IMR-90 (cell line): ENCODE results near the gene UACA. TPM values are rescaled to one million over a fixed set of nuclear protein-coding genes. Genes with fewer than 3 reads are reported as not detected.

Experiments used
- ATAC-seq: fragments of 200-7000 bp; cut with Tn5 transposase; 2 replicates; pipeline ENCODE4 v1.9.1; 2020; ENCODE audit warnings: low read depth, mild to moderate bottlenecking, moderate library complexity
- BruUV-seq: library from RNA; stranded (reverse); fragments of 400-500 nt; replicated peaks from 2 replicates; lab custom pipeline; 2021; lab: Mats Ljungman, UMichigan
- CTCF ChIA-PET: fragments of 300-600 bp; formaldehyde crosslinking; extraction: SDS; loops from one replicate; lab custom pipeline; 2021; ENCODE audit warnings: antibody characterized with exemption; lab: Yijun Ruan, JAX
- POLR2A ChIA-PET: fragments of 300-600 bp; sonication (Branson Sonifier 250); formaldehyde crosslinking; loops from one replicate; lab custom pipeline; 2022; ENCODE audit warnings: antibody characterized with exemption; ENCODE audit not compliant: unreplicated experiment; lab: Charles Lee
- DNase-seq: peaks from one replicate; pipeline ENCODE4 v3.0.0; 2013
- H2AFZ ChIP-seq: replicated peaks from 2 replicates; pipeline ENCODE3; 2013; ENCODE audit warnings: low read length, mild to moderate bottlenecking; ENCODE audit not compliant: poor library complexity
- H2AK5ac ChIP-seq: 2 replicates; pipeline ENCODE4 v1.6.1; 2013; ENCODE audit warnings: low read depth, low read length, inconsistent platforms
- H2AK9ac ChIP-seq: replicated peaks from 2 replicates; pipeline ENCODE3; 2013; ENCODE audit warnings: mild to moderate bottlenecking, low read depth, low read length, moderate library complexity; ENCODE audit not compliant: poor library complexity
- H2BK120ac ChIP-seq: 2 replicates; pipeline ENCODE4 v1.6.1; 2013; ENCODE audit warnings: low read depth, low read length, inconsistent platforms
- H2BK15ac ChIP-seq: 3 replicates; pipeline ENCODE4 v1.6.1; 2013; ENCODE audit warnings: low read depth, low read length, inconsistent platforms
- H2BK20ac ChIP-seq: 2 replicates; pipeline ENCODE4 v1.6.1; 2013; ENCODE audit warnings: low read depth, mild to moderate bottlenecking, inconsistent platforms, low read length, moderate library complexity
- H2BK5ac ChIP-seq: 2 replicates; pipeline ENCODE4 v1.6.1; 2013; ENCODE audit warnings: mild to moderate bottlenecking, low read depth, low read length, inconsistent platforms; ENCODE audit not compliant: poor library complexity, severe bottlenecking
- H3K14ac ChIP-seq: replicated peaks from 2 replicates; pipeline ENCODE4 v1.6.1; 2013; ENCODE audit warnings: low read depth, low read length, inconsistent platforms
- H3K18ac ChIP-seq: 2 replicates; pipeline ENCODE4 v1.6.1; 2013; ENCODE audit warnings: low read depth, low read length, control low read depth
- H3K23ac ChIP-seq: 2 replicates; pipeline ENCODE4 v1.6.1; 2013; ENCODE audit warnings: low read depth, low read length, inconsistent platforms
- H3K27ac ChIP-seq: 2 replicates; pipeline ENCODE4 v1.5.1; 2013; ENCODE audit warnings: mild to moderate bottlenecking, control low read depth, low read length; ENCODE audit not compliant: insufficient read depth
- H3K27me3 ChIP-seq: 2 replicates; pipeline ENCODE4 v1.6.1; 2013; ENCODE audit warnings: low read length; ENCODE audit not compliant: control insufficient read depth, insufficient read depth
- H3K36me3 ChIP-seq: 2 replicates; pipeline ENCODE4 v1.6.1; 2013; ENCODE audit warnings: low read length, mixed read lengths; ENCODE audit not compliant: control insufficient read depth, insufficient read depth
- H3K4ac ChIP-seq: 2 replicates; pipeline ENCODE4 v1.6.1; 2013; ENCODE audit warnings: low read depth, low read length, inconsistent platforms
- H3K4me1 ChIP-seq: 2 replicates; pipeline ENCODE4 v1.6.1; 2013; ENCODE audit warnings: low read length, mixed read lengths; ENCODE audit not compliant: control insufficient read depth, insufficient read depth
- H3K4me2 ChIP-seq: 2 replicates; pipeline ENCODE4 v1.6.1; 2013; ENCODE audit warnings: low read depth, mild to moderate bottlenecking, control low read depth, low read length, moderate library complexity
- H3K4me3 ChIP-seq: 2 replicates; pipeline ENCODE4 v1.5.1; 2013; ENCODE audit warnings: low read depth, mild to moderate bottlenecking, control low read depth, low read length, moderate library complexity; ENCODE audit not compliant: insufficient read depth
- H3K56ac ChIP-seq: 2 replicates; pipeline ENCODE4 v1.6.1; 2013; ENCODE audit warnings: low read length, inconsistent platforms; ENCODE audit not compliant: insufficient read depth; ENCODE audit errors: extremely low read depth
- H3K79me1 ChIP-seq, 2 experiments: 2 replicates each; pipeline ENCODE4 v1.6.1; 2013; ENCODE audit warnings: low read length in 2 of 2, inconsistent platforms in 1 of 2, low read depth in 1 of 2
- H3K9ac ChIP-seq: 2 replicates; pipeline ENCODE4 v1.6.1; 2013; ENCODE audit warnings: low read depth, low read length, control low read depth
- H3K9me1 ChIP-seq: 2 replicates; pipeline ENCODE4 v1.6.1; 2013; ENCODE audit warnings: low read length, inconsistent platforms; ENCODE audit not compliant: insufficient read depth
- H3K9me3 ChIP-seq: 2 replicates; pipeline ENCODE4 v1.6.1; 2013; ENCODE audit warnings: low read length; ENCODE audit not compliant: control insufficient read depth, insufficient read depth
- H4K20me1 ChIP-seq: 2 replicates; pipeline ENCODE4 v1.6.1; 2013; ENCODE audit warnings: low read length, inconsistent platforms; ENCODE audit not compliant: insufficient read depth
- H4K5ac ChIP-seq: 2 replicates; pipeline ENCODE4 v1.6.1; 2013; ENCODE audit warnings: mild to moderate bottlenecking, low read depth, low read length, control low read depth
- H4K8ac ChIP-seq, 2 experiments: 2 replicates each; pipeline ENCODE4 v1.6.1; 2013; ENCODE audit warnings: low read depth in 2 of 2, low read length in 2 of 2, control low read depth in 1 of 2, inconsistent platforms in 1 of 2
- H4K91ac ChIP-seq: 2 replicates; pipeline ENCODE4 v1.6.1; 2013; ENCODE audit warnings: low read depth, low read length, inconsistent platforms; ENCODE audit not compliant: insufficient read depth
- CEBPB ChIP-seq: IDR thresholded peaks from 2 replicates; pipeline ENCODE4 v1.6.1; 2012; ENCODE audit warnings: low read depth, low read length, improper control_type of control experiment
- CHD1 ChIP-seq: IDR thresholded peaks from 2 replicates; pipeline ENCODE4 v1.6.1; 2012; ENCODE audit warnings: low read depth, low read length, improper control_type of control experiment
- ELK1 ChIP-seq: fragments of 150-350 bp; IDR thresholded peaks from 2 replicates; pipeline ENCODE4 v1.6.1; 2016; ENCODE audit warnings: low read depth, mild to moderate bottlenecking, low read length, moderate library complexity, borderline replicate concordance
- FOS ChIP-seq: fragments of 150-350 bp; IDR thresholded peaks from 2 replicates; pipeline ENCODE4 v1.6.1; 2016; ENCODE audit warnings: low read depth, low read length
- MAFK ChIP-seq: IDR thresholded peaks from 2 replicates; pipeline ENCODE4 v1.6.1; 2012; ENCODE audit warnings: low read depth, low read length, improper control_type of control experiment
- MAZ ChIP-seq: IDR thresholded peaks from 2 replicates; pipeline ENCODE4 v1.6.1; 2012; ENCODE audit warnings: low read depth, mild to moderate bottlenecking, low read length, improper control_type of control experiment, moderate library complexity, borderline replicate concordance
- MXI1 ChIP-seq: IDR thresholded peaks from 2 replicates; pipeline ENCODE4 v1.6.1; 2012; ENCODE audit warnings: low read depth, mild to moderate bottlenecking, low read length, moderate library complexity, borderline replicate concordance
- POLR2A ChIP-seq: IDR thresholded peaks from 2 replicates; pipeline ENCODE4 v1.6.1; 2012; ENCODE audit warnings: mild to moderate bottlenecking, low read depth, low read length
- RAD21 ChIP-seq: IDR thresholded peaks from 2 replicates; pipeline ENCODE4 v1.6.1; 2012; ENCODE audit warnings: low read length, improper control_type of control experiment
- RCOR1 ChIP-seq: IDR thresholded peaks from 2 replicates; pipeline ENCODE4 v1.6.1; 2012; ENCODE audit warnings: mild to moderate bottlenecking, low read length, improper control_type of control experiment; ENCODE audit not compliant: insufficient replicate concordance
- RFX5 ChIP-seq: IDR thresholded peaks from 2 replicates; pipeline ENCODE4 v1.8.0; 2012; ENCODE audit warnings: low read depth, mild to moderate bottlenecking, low read length, moderate library complexity
- USF2 ChIP-seq: fragments of 150-350 bp; IDR thresholded peaks from 2 replicates; pipeline ENCODE4 v1.6.1; 2017; ENCODE audit warnings: mild to moderate bottlenecking, antibody characterized with exemption, low read length, low read depth
- WGBS, 2 experiments: methylation state at CpG; one replicate each; pipeline versions ENCODE4 v1.1.5 to v1.1.7; 2013; ENCODE audit warnings: missing lambda C conversion rate in 2 of 2; ENCODE audit not compliant: insufficient read length in 1 of 2; ENCODE audit errors: extremely low coverage in 2 of 2; 5-methylcytosine and 5-hydroxymethylcytosine counted together
- dilution Hi-C: fragments of 300-500 bp; cut with HindIII; formaldehyde crosslinking; loops from one replicate; pipeline ENCODE4 v1.14.3; 2018; ENCODE audit warnings: low sequenced_read_pairs; ENCODE audit not compliant: unreplicated experiment
- in situ Hi-C: fragments of 300-500 bp; cut with MboI; formaldehyde crosslinking; loops from 3 replicates; pipeline ENCODE4 v1.14.3; 2019; ENCODE audit warnings: low sequenced_read_pairs, inconsistent platforms, mixed read lengths
- intact Hi-C: fragments of 100-400 bp; cut with micrococcal nuclease; formaldehyde crosslinking; loops from 2 replicates; pipeline ENCODE4 v1.10.0; 2022
- polyA plus RNA-seq, 3 experiments: library from polyadenylated mRNA; depleted of rRNA; stranded (reverse); fragments of >200 nt; gene quantifications; 2 replicates each; pipeline ENCODE4 v1.2.3, GENCODE V29; 2012; ENCODE audit warnings: low replicate concordance in 1 of 3
- total RNA-seq: library from RNA; depleted of rRNA; stranded (reverse); fragments of >200 nt; gene quantifications from 2 replicates; pipeline ENCODE4 v1.2.3, GENCODE V29; 2012
- TF ChIP-seq, protein P1 (sequence below): conservative IDR thresholded peaks from 2 replicates; pipeline ENCODE4 v1.5.1; 2012; ENCODE audit warnings: mild to moderate bottlenecking, low read depth, low read length, improper control_type of control experiment

Gene UACA
- total and polyA plus RNA-seq, 2 of the 4 experiments (the other 2 are of a cell fraction), result 156 to 507 TPM

GRCh38 chr15:70605606-70606410, 157.6 kb downstream of the UACA start:
- no peak overlapping the region for H2BK20ac ChIP-seq
- in situ Hi-C loops (no loop called here), dilution Hi-C loops (no loop called here), intact Hi-C loops (no loop called here)
- H3K4ac ChIP-seq, result no peak overlapping the region
- H3K4me3 ChIP-seq, result no peak overlapping the region
- H4K20me1 ChIP-seq, result no peaks in the 10 kb centered on the region
- TF ChIP-seq RAD21 (no peak), CEBPB (no peak), MAFK (no peak), USF2 (no peak), RCOR1 (no peak), MAZ (no peak), ELK1 (no peak), POLR2A (no peak), MXI1 (no peak), FOS (no peak), RFX5 (no peak), CHD1 (no peak)
- TF ChIP-seq, protein P1, sequence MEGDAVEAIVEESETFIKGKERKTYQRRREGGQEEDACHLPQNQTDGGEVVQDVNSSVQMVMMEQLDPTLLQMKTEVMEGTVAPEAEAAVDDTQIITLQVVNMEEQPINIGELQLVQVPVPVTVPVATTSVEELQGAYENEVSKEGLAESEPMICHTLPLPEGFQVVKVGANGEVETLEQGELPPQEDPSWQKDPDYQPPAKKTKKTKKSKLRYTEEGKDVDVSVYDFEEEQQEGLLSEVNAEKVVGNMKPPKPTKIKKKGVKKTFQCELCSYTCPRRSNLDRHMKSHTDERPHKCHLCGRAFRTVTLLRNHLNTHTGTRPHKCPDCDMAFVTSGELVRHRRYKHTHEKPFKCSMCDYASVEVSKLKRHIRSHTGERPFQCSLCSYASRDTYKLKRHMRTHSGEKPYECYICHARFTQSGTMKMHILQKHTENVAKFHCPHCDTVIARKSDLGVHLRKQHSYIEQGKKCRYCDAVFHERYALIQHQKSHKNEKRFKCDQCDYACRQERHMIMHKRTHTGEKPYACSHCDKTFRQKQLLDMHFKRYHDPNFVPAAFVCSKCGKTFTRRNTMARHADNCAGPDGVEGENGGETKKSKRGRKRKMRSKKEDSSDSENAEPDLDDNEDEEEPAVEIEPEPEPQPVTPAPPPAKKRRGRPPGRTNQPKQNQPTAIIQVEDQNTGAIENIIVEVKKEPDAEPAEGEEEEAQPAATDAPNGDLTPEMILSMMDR, result no peak
- H3K56ac ChIP-seq, result no peak overlapping the region
- CTCF ChIA-PET, result interaction anchor here (0.7 to 1.5 kb wide), 2 partner anchors 37 to 206 kb away, joined by 3 to 5 read pairs; no protein-coding TSS in a partner anchor
- H3K79me1 ChIP-seq, result no peaks in the 10 kb centered on the region
- no peaks in the 10 kb centered on the region; the same call in 1 of the 2 replicates for H3K9me1 ChIP-seq
- no TSS peak for BruUV-seq
- H3K27ac ChIP-seq, result no peak overlapping the region
- no peak overlapping the region for H4K91ac ChIP-seq
- H3K36me3 ChIP-seq, result no peaks in the 10 kb centered on the region
- H3K14ac ChIP-seq, result no peak overlapping the region
- H3K4me2 ChIP-seq, result no peak overlapping the region
- no peak overlapping the region for H2AK5ac ChIP-seq
- H3K27me3 ChIP-seq, result peaks cover 2% of the 10 kb centered on the region; the same call in 1 of the 2 replicates
- peaks cover 12% of the 10 kb centered on the region; the same call in 1 of the 2 replicates for H3K4me1 ChIP-seq
- H2AK9ac ChIP-seq, result no peak overlapping the region
- DNase-seq (peak; percentile 84), ATAC-seq (peak; percentile 73)
- no peak overlapping the region for H4K8ac ChIP-seq
- POLR2A ChIA-PET, result no interaction called here
- no peak overlapping the region for H2BK120ac ChIP-seq
- no peak overlapping the region for H3K18ac ChIP-seq
- H2BK5ac ChIP-seq, result no peak overlapping the region
- 20% methylated on average over 1 of the region's 7 CpGs; no CpG with 5 or more reads in 1 of the 2 experiments for WGBS, 2 experiments
- no peak overlapping the region for H3K23ac ChIP-seq
- H2AFZ ChIP-seq, result peak overlapping the region; percentile 58
- no peak overlapping the region for H4K5ac ChIP-seq
- no peaks in the 10 kb centered on the region for H3K9me3 ChIP-seq
- H3K9ac ChIP-seq, result 0 out of 2 replicates have a peak overlapping the region, but pooled peaks have one; percentile 37
- H2BK15ac ChIP-seq, result no peak overlapping the region
